A673 (cell line): ENCODE results near the gene CPLX1. TPM values are rescaled to one million over a fixed set of nuclear protein-coding genes. Genes with fewer than 3 reads are reported as not detected.

ENCODE experiments used
- BruUV-seq: library from RNA; stranded (reverse); fragments of 400-500 nt; replicated peaks from 2 replicates; lab custom pipeline; 2021; lab: Mats Ljungman, UMichigan
- CTCF ChIA-PET: fragments of 300-600 bp; sonication (Branson Sonifier 250); formaldehyde crosslinking; loops from one replicate; lab custom pipeline; 2022; ENCODE audit warnings: antibody characterized with exemption; lab: Charles Lee
- POLR2A ChIA-PET: fragments of 300-600 bp; sonication (Branson Sonifier 250); formaldehyde crosslinking; loops from one replicate; lab custom pipeline; 2022; ENCODE audit warnings: antibody characterized with exemption; ENCODE audit not compliant: low non-redundant PET; lab: Charles Lee
- DNase-seq: peaks from one replicate; pipeline ENCODE4 v3.0.0-alpha.2; 2015; ENCODE audit warnings: low spot score
- H3K27ac ChIP-seq: fragments of 200-600 bp; sonication (generic); 2 replicates; pipeline ENCODE4 v1.5.1; 2016; ENCODE audit warnings: mixed run types, low read depth, mild to moderate bottlenecking, mixed read lengths, antibody characterized with exemption, low read length; ENCODE audit not compliant: poor library complexity, severe bottlenecking
- H3K27me3 ChIP-seq: fragments of 200-600 bp; sonication (generic); replicated peaks from 2 replicates; pipeline ENCODE4 v1.6.1; 2017; ENCODE audit warnings: mixed run types, low read depth, mild to moderate bottlenecking, mixed read lengths, antibody characterized with exemption, low read length; ENCODE audit not compliant: insufficient read depth, poor library complexity
- H3K36me3 ChIP-seq: fragments of 200-600 bp; sonication (generic); 2 replicates; pipeline ENCODE4 v1.6.1; 2016; ENCODE audit warnings: mixed run types, mild to moderate bottlenecking, mixed read lengths, antibody characterized with exemption, low read length; ENCODE audit not compliant: insufficient read depth, poor library complexity, severe bottlenecking
- H3K4me1 ChIP-seq: fragments of 200-600 bp; sonication (generic); 2 replicates; pipeline ENCODE4 v1.6.1; 2017; ENCODE audit warnings: mixed run types, mild to moderate bottlenecking, mixed read lengths, antibody characterized with exemption, low read length; ENCODE audit not compliant: insufficient read depth, poor library complexity, severe bottlenecking
- H3K4me3 ChIP-seq: fragments of 200-600 bp; sonication (generic); 2 replicates; pipeline ENCODE4 v1.5.1; 2016; ENCODE audit warnings: low read depth, mixed run types, mild to moderate bottlenecking, mixed read lengths, low read length; ENCODE audit not compliant: poor library complexity, severe bottlenecking
- H3K9me3 ChIP-seq: fragments of 200-600 bp; sonication (generic); 2 replicates; pipeline ENCODE4 v1.6.1; 2016; ENCODE audit warnings: mixed run types, low read depth, mild to moderate bottlenecking, mixed read lengths, antibody characterized with exemption, low read length; ENCODE audit not compliant: poor library complexity, severe bottlenecking
- EZH2 ChIP-seq: fragments of 200-600 bp; sonication (generic); IDR thresholded peaks from 2 replicates; pipeline ENCODE4 v1.6.1; 2017; ENCODE audit warnings: borderline replicate concordance, low read depth, mild to moderate bottlenecking, mixed read lengths, antibody characterized with exemption, low read length; ENCODE audit not compliant: poor library complexity, severe bottlenecking
- intact Hi-C: fragments of 100-400 bp; cut with micrococcal nuclease; formaldehyde crosslinking; loops from one replicate; pipeline ENCODE4 v1.10.0; 2022; ENCODE audit not compliant: unreplicated experiment
- total RNA-seq: library from RNA; stranded (reverse); gene quantifications from 2 replicates; pipeline ENCODE4 v1.2.3, GENCODE V29; 2021
- TF ChIP-seq, protein P1 (sequence below): fragments of 300-800, 200-600 bp; sonication (generic); conservative IDR thresholded peaks from 2 replicates; pipeline ENCODE4 v1.5.1; 2017; ENCODE audit warnings: low read depth, mild to moderate bottlenecking, antibody characterized with exemption, low read length, moderate library complexity, mixed read lengths

Gene CPLX1
- total RNA-seq, 1 experiment from 2014 or later, result 4.6 TPM

DNA sequence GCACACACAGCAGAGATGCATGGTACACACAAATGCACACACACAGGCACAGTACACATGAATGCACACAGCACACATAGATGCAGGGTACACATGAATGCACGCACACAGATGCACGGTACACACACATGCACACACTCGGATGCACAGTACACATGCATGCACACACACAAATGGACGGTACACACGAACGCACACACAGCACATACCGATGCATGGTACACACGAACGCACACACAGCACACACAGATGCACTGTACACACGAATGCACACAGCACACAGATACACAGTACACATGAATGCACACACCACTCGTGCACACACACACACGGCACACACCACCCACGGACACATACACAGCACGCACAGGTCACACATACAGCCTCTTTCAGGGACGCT is 43.8 kb upstream of the CPLX1 start:
- H3K27ac ChIP-seq, result no peak overlapping the region
- H3K36me3 ChIP-seq, result peaks cover 2% of the 10 kb centered on the region
- POLR2A ChIA-PET, result no interaction called here
- peaks cover 9% of the 10 kb centered on the region for H3K4me1 ChIP-seq
- no peaks in the 10 kb centered on the region for H3K27me3 ChIP-seq
- H3K4me3 ChIP-seq, result no peak overlapping the region
- H3K9me3 ChIP-seq, result no peaks in the 10 kb centered on the region
- no peak for DNase-seq
- BruUV-seq, result no TSS peak
- no peak for TF ChIP-seq EZH2
- TF ChIP-seq, protein P1, sequence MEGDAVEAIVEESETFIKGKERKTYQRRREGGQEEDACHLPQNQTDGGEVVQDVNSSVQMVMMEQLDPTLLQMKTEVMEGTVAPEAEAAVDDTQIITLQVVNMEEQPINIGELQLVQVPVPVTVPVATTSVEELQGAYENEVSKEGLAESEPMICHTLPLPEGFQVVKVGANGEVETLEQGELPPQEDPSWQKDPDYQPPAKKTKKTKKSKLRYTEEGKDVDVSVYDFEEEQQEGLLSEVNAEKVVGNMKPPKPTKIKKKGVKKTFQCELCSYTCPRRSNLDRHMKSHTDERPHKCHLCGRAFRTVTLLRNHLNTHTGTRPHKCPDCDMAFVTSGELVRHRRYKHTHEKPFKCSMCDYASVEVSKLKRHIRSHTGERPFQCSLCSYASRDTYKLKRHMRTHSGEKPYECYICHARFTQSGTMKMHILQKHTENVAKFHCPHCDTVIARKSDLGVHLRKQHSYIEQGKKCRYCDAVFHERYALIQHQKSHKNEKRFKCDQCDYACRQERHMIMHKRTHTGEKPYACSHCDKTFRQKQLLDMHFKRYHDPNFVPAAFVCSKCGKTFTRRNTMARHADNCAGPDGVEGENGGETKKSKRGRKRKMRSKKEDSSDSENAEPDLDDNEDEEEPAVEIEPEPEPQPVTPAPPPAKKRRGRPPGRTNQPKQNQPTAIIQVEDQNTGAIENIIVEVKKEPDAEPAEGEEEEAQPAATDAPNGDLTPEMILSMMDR, result no peak
- CTCF ChIA-PET, result no interaction called here
- intact Hi-C loops, result no loop called here

DNA sequence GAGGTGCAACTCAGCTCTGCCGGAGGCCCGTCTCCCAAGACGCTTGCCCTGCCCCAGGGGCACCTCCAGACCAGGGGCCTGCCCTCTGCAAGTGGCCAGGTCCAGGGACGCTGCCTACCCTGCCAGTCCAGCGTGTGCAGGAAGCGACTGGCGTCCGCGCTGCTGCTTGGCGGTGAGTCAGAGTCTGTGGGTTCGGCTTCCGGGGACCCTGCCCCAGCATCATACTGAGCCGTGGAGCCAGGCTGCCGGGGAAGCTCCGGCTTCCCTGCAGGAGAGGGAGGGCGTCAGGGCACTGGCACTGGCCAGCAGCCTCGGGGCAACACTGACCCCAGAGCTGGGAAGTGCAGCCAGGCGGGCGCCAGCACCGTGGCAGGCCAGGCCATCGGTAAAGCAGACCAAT is 42.5 kb upstream of the CPLX1 start:
- ChIA-PET POLR2A (no interaction called here), CTCF (no interaction called here)
- Histone ChIP-seq H3K36me3 (peaks cover 1% of the 10 kb centered on the region), H3K27me3 (no peaks in the 10 kb centered on the region), H3K4me1 (peaks cover 9% of the 10 kb centered on the region), H3K27ac (no peak overlapping the region), H3K9me3 (no peaks in the 10 kb centered on the region), H3K4me3 (no peak overlapping the region)
- BruUV-seq, result no TSS peak
- TF ChIP-seq, protein P1, result no peak
- no peak for TF ChIP-seq EZH2
- intact Hi-C loops, result no loop called here
- no peak for DNase-seq

DNA sequence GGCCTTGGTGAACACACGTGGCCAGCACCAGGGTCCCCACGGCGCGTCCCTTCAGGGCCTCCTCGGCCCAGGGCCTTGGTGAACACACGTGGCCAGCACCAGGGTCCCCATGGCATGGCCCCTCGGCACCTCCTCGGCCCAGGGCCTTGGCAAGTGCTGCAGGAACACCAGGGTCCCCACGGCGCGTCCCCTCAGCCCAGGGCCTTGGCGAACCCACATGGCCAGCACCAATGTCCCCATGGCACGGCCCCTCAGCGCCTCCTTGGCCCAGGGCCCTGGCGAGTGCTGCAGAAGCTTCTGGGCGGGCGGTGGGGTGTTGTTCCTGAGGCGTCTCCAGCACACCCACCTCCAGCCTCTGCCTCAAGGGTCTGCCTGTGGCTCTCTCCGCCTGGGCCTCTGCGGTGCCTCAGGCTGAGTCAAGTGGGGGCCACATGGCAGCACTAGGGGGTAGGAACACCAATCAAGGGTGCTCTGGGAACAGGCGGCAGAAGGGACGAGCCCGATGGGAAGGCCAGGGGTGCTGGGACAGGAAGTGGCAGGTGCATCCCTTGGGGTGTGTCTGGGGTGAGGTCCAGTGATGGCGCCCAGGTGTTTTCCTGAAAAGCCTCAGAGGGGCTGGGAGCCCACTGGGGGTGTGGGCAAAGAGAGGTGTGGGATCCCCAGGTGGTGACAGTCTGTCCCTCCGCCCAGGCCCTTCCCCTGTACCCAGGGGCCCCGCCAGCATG is 41.8 kb upstream of the CPLX1 start:
- CTCF ChIA-PET, result no interaction called here
- POLR2A ChIA-PET, result no interaction called here
- no peak overlapping the region for H3K4me3 ChIP-seq
- no peak for DNase-seq
- no TSS peak for BruUV-seq
- H3K9me3 ChIP-seq, result no peaks in the 10 kb centered on the region
- peak overlapping the region; percentile 54 for H3K27ac ChIP-seq
- H3K36me3 ChIP-seq, result peaks cover 3% of the 10 kb centered on the region
- peaks cover 9% of the 10 kb centered on the region for H3K4me1 ChIP-seq
- TF ChIP-seq, protein P1, result no peak
- no peak for TF ChIP-seq EZH2
- H3K27me3 ChIP-seq, result no peaks in the 10 kb centered on the region
- intact Hi-C loops, result no loop called here
